SH-SY5Y (cell line): ENCODE data around the gene IL17A.

Experiments
- GATA2 ChIP-seq: IDR thresholded peaks from 2 replicates; pipeline ENCODE4 v1.6.1; 2011; ENCODE audit warnings: mild to moderate bottlenecking, low read depth, low read length
- GATA3 ChIP-seq: IDR thresholded peaks from 2 replicates; pipeline ENCODE4 v1.6.1; 2011; ENCODE audit warnings: low read depth, mild to moderate bottlenecking, low read length, moderate library complexity

DNA sequence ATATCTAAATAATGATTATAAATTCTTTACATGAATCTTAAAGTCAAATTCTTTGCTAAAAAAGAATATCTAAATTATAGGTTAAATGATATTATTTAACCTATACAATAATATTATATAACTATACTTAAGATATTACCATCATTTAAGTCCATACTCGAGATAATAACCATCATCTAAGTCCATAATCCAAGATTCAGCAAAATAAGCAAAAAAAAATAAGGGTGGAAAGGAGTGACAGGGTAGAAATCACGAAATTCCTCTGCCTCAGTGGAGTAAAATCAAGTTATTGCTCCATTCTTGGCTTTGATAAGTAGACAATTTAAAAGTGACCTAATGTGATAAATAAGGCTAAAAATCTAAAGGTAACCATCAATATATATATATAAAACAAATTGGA is 9.7 kb downstream of the IL17A start:
- TF ChIP-seq GATA3 (no peak), GATA2 (no peak)
